SU-DHL-6 (cell line): ENCODE measurements around the gene BCL7C.
A peak's percentile ranks its signal among the peaks of the same experiment; 100 is the strongest.

Experiments used
- H2AFZ ChIP-seq: fragments of 200-600 bp; sonication (generic); 2 replicates; pipeline ENCODE4 v1.6.1; 2014; ENCODE audit warnings: low read depth, mild to moderate bottlenecking, moderate library complexity, mixed read lengths, antibody characterized with exemption, low read length; ENCODE audit not compliant: severe bottlenecking
- H3F3A ChIP-seq: fragments of 200-600 bp; shearing (Covaris generic); 2 replicates; pipeline ENCODE4 v1.6.0; 2016; ENCODE audit warnings: antibody characterized with exemption, mild to moderate bottlenecking; ENCODE audit not compliant: insufficient read depth
- H3K27ac ChIP-seq: fragments of 200-600 bp; sonication (generic); 2 replicates; pipeline ENCODE4 v1.5.1; 2016; ENCODE audit warnings: low read depth, mild to moderate bottlenecking, low read length, moderate library complexity, mixed read lengths
- H3K27me3 ChIP-seq: fragments of 200-600 bp; sonication (generic), shearing (Covaris generic); 2 replicates; pipeline ENCODE4 v1.6.0; 2014; ENCODE audit warnings: mild to moderate bottlenecking, low read length
- H3K36me3 ChIP-seq: fragments of 200-600 bp; sonication (generic); 2 replicates; pipeline ENCODE4 v1.6.1; 2014; ENCODE audit warnings: mild to moderate bottlenecking, low read length, mixed read lengths
- H3K4me2 ChIP-seq: fragments of 300-600, 200-600 bp; shearing (Covaris generic), sonication (generic); 2 replicates; pipeline ENCODE4 v1.6.0; 2014; ENCODE audit warnings: low read length, low read depth, mild to moderate bottlenecking; ENCODE audit not compliant: poor library complexity, severe bottlenecking
- H3K4me3 ChIP-seq: fragments of 200-600 bp; sonication (generic); 2 replicates; pipeline ENCODE4 v1.5.1; 2014; ENCODE audit warnings: antibody characterized with exemption, low read length, mild to moderate bottlenecking, mixed read lengths; ENCODE audit not compliant: insufficient read depth, poor library complexity, severe bottlenecking
- H3K79me2 ChIP-seq: fragments of 200-600 bp; sonication (generic); 2 replicates; pipeline ENCODE4 v1.6.1; 2014; ENCODE audit warnings: mild to moderate bottlenecking, low read length, moderate library complexity; ENCODE audit not compliant: insufficient read depth
- H3K9ac ChIP-seq: fragments of 200-600 bp; sonication (generic); 2 replicates; pipeline ENCODE4 v1.7.0; 2014; ENCODE audit warnings: mild to moderate bottlenecking, low read length
- H3K9me2 ChIP-seq: fragments of 200-600 bp; sonication (generic); replicated peaks from 2 replicates; pipeline ENCODE4 v1.6.1; 2014; ENCODE audit warnings: low read length; ENCODE audit not compliant: insufficient read depth
- H3K9me3 ChIP-seq: fragments of 200-600 bp; sonication (generic); 2 replicates; pipeline ENCODE4 v1.6.1; 2014; ENCODE audit warnings: low read length, mixed read lengths; ENCODE audit not compliant: insufficient read depth
- H4K20me1 ChIP-seq: fragments of 200-600 bp; sonication (generic); 2 replicates; pipeline ENCODE4 v1.6.1; 2014; ENCODE audit warnings: low read depth, mild to moderate bottlenecking, antibody characterized with exemption, low read length, moderate library complexity, mixed read lengths
- EZH2phosphoT487 ChIP-seq: fragments of 200-600 bp; sonication (generic), shearing (Covaris generic); conservative IDR thresholded peaks from 2 replicates; pipeline ENCODE4 v1.6.1; 2018; ENCODE audit warnings: mild to moderate bottlenecking, antibody characterized with exemption, low read length, moderate library complexity, mixed read lengths
- TF ChIP-seq, protein P1 (sequence below): fragments of 200-600 bp; sonication (generic); IDR thresholded peaks from one replicate; pipeline ENCODE4 v1.5.1; 2017; ENCODE audit warnings: antibody characterized with exemption, mild to moderate bottlenecking, low read length, moderate library complexity; ENCODE audit not compliant: insufficient read depth, poor library complexity, severe bottlenecking

Gene BCL7C

DNA sequence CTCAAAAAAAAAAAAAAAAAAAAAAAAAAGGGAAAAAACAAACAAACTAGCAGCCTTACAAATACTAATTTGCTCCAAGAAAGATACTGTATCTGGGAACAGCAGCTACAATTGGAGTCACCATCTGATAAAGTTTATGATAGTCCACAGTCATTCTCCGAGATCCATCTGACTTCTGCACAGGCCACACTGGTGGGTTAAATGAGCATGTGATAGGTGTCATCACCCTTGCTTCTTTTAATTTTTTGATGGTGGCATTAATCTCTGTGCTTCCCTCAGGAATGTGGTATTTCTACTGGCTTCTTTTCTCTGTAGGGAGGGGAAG, 49.6 kb downstream of the BCL7C start:
- no peaks in the 10 kb centered on the region for H3K27me3 ChIP-seq
- H3K36me3 ChIP-seq, result no peaks in the 10 kb centered on the region
- H3F3A ChIP-seq, result no peaks in the 10 kb centered on the region
- peak overlapping the region; percentile 99 for H2AFZ ChIP-seq
- H3K79me2 ChIP-seq, result no peaks in the 10 kb centered on the region
- H3K4me3 ChIP-seq, result no peak overlapping the region
- no peak for TF ChIP-seq EZH2phosphoT487
- TF ChIP-seq, protein P1, sequence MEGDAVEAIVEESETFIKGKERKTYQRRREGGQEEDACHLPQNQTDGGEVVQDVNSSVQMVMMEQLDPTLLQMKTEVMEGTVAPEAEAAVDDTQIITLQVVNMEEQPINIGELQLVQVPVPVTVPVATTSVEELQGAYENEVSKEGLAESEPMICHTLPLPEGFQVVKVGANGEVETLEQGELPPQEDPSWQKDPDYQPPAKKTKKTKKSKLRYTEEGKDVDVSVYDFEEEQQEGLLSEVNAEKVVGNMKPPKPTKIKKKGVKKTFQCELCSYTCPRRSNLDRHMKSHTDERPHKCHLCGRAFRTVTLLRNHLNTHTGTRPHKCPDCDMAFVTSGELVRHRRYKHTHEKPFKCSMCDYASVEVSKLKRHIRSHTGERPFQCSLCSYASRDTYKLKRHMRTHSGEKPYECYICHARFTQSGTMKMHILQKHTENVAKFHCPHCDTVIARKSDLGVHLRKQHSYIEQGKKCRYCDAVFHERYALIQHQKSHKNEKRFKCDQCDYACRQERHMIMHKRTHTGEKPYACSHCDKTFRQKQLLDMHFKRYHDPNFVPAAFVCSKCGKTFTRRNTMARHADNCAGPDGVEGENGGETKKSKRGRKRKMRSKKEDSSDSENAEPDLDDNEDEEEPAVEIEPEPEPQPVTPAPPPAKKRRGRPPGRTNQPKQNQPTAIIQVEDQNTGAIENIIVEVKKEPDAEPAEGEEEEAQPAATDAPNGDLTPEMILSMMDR, result no peak
- no peak overlapping the region for H3K27ac ChIP-seq
- H3K9ac ChIP-seq, result no peak overlapping the region
- H3K9me3 ChIP-seq, result no peaks in the 10 kb centered on the region
- no peaks in the 10 kb centered on the region for H3K9me2 ChIP-seq
- H4K20me1 ChIP-seq, result no peaks in the 10 kb centered on the region
- peak overlapping the region; percentile 52 for H3K4me2 ChIP-seq

DNA sequence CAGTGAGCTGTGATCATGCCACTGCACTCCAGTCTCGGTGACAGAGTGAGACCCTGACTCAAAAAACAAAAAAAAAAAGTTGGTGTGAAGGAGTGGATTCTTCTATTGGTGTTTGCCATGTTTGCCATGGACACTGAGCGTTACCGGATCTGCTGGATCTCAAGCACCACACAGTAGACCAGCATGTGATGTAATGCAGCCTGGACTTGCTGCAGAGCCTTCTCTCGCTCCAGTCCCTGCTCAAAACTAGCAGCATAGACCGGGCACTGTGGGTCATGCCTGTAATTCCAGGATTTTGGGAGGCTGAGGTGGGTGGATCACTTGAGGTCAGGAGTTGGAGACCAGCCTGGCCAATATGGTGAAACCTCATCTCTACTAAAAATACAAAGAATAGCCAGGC, 50.4 kb downstream of the BCL7C start:
- Histone ChIP-seq H3K36me3 (no peaks in the 10 kb centered on the region), H4K20me1 (no peaks in the 10 kb centered on the region), H3K9me3 (no peaks in the 10 kb centered on the region), H3K27ac (no peak overlapping the region), H3K27me3 (no peaks in the 10 kb centered on the region), H3F3A (no peaks in the 10 kb centered on the region), H3K9me2 (no peaks in the 10 kb centered on the region), H3K79me2 (no peaks in the 10 kb centered on the region), H2AFZ (no peak overlapping the region), H3K4me3 (no peak overlapping the region), H3K9ac (no peak overlapping the region), H3K4me2 (no peak overlapping the region)
- TF ChIP-seq, protein P1, result no peak
- TF ChIP-seq EZH2phosphoT487, result no peak

DNA sequence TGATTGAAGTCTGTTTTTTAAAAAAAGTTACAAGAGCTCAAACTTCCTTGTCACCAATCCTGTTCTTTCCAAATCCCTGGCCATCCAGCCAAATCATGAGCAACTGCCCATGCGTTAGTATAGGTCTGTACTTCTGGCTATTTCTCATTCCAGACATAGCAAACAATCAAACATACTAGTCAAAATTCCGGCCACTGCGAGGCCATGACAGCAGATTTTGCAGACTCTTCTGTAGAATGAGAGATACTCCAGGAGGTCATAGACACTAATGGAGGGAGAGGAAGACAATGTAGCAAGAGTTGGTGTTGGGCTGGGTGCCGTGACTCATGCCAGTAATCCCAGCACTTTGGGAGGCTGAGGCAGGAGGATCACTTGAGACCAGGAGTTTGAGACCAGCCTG, 50.9 kb downstream of the BCL7C start:
- no peaks in the 10 kb centered on the region for H3F3A ChIP-seq
- H3K79me2 ChIP-seq, result no peaks in the 10 kb centered on the region
- no peaks in the 10 kb centered on the region for H3K27me3 ChIP-seq
- no peaks in the 10 kb centered on the region for H3K9me3 ChIP-seq
- H4K20me1 ChIP-seq, result no peaks in the 10 kb centered on the region
- no peaks in the 10 kb centered on the region for H3K9me2 ChIP-seq
- H2AFZ ChIP-seq, result no peak overlapping the region
- H3K36me3 ChIP-seq, result no peaks in the 10 kb centered on the region
- no peak overlapping the region for H3K4me3 ChIP-seq
- TF ChIP-seq, protein P1, result no peak
- no peak for TF ChIP-seq EZH2phosphoT487
- H3K9ac ChIP-seq, result no peak overlapping the region
- H3K4me2 ChIP-seq, result no peak overlapping the region
- no peak overlapping the region for H3K27ac ChIP-seq

DNA sequence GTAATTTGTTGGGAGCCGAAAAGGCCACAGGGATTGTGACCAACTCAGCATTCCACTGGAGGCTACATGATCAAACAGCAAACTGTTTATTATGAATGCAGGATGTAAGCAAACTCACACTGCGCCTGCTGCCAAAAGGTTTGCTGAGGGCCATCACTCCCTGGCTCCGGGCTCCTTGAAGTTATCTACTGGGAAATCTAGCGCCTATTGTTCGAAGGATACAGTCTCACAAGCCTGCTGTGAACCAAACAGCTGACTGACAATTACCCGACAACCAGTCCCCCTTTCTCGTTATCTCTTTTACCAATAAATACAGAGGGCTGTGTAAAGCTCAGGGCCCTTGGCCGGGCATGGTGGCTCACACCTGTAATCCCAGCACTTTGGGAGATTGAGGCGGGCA, 52.5 kb downstream of the BCL7C start:
- no peak overlapping the region for H2AFZ ChIP-seq
- H3K9ac ChIP-seq, result no peak overlapping the region
- no peak overlapping the region for H3K4me3 ChIP-seq
- no peaks in the 10 kb centered on the region for H3K9me3 ChIP-seq
- TF ChIP-seq, protein P1, result no peak
- no peak for TF ChIP-seq EZH2phosphoT487
- H3K9me2 ChIP-seq, result no peaks in the 10 kb centered on the region
- H3K4me2 ChIP-seq, result no peak overlapping the region
- no peaks in the 10 kb centered on the region for H3K79me2 ChIP-seq
- no peaks in the 10 kb centered on the region for H3K36me3 ChIP-seq
- no peaks in the 10 kb centered on the region for H4K20me1 ChIP-seq
- no peaks in the 10 kb centered on the region for H3F3A ChIP-seq
- H3K27me3 ChIP-seq, result no peaks in the 10 kb centered on the region
- no peak overlapping the region for H3K27ac ChIP-seq
